ENCODE results near the gene EPHA6. TPM values are rescaled to one million over a fixed set of nuclear protein-coding genes. Genes with fewer than 3 reads are reported as not detected.

Gene EPHA6
- total RNA-seq, 1 experiment from 2014 or later, result 3.6 TPM

GRCh38 chr3:97177242-97177641 lies 362.8 kb downstream of the EPHA6 start:
- no peak for DNase-seq
- BruUV-seq (replicated peaks), result no TSS peak
- ChIA-PET CTCF (no interaction called here), POLR2A (ENCODE audit: unreplicated experiment) (no interaction called here)
- no peaks in the 10 kb centered on the region for H3K27me3 ChIP-seq (ENCODE audit: low read length)
- H3K36me3 ChIP-seq (ENCODE audit: low read depth, low read length), result no peaks in the 10 kb centered on the region
- no peak overlapping the region for H3K27ac ChIP-seq (ENCODE audit: low read length)
- no peak for ATAC-seq
- H3K79me2 ChIP-seq (ENCODE audit: low read length), result no peaks in the 10 kb centered on the region
- no peak overlapping the region for H3K4me2 ChIP-seq (ENCODE audit: low read length)
- TF ChIP-seq EZH2 (IDR thresholded peaks at IDR 0.05; ENCODE audit: low read length, unreplicated experiment) (no peak), EZH2phosphoT487 (IDR thresholded peaks at IDR 0.05; ENCODE audit: borderline replicate concordance, low read length) (no peak), CTCF (conservative IDR thresholded peaks at IDR 0.05; ENCODE audit: low read depth, low read length) (no peak)
- H3K9me3 ChIP-seq (ENCODE audit: low read length), result no peaks in the 10 kb centered on the region; the same call in none of the 2 replicates
- no peaks in the 10 kb centered on the region for H4K20me1 ChIP-seq (ENCODE audit: low read length)
- no peaks in the 10 kb centered on the region for H3K9me2 ChIP-seq (replicated peaks; ENCODE audit: low read length)
- H2AFZ ChIP-seq (ENCODE audit: low read length), result no peak overlapping the region
- H3K4me1 ChIP-seq (ENCODE audit: insufficient read depth, low read length), result no peaks in the 10 kb centered on the region
- no peak overlapping the region for H3K4me3 ChIP-seq (ENCODE audit: low read length)
- no peaks in the 10 kb centered on the region for H3F3A ChIP-seq (ENCODE audit: low read length, unreplicated experiment)
- intact Hi-C loops (cut with micrococcal nuclease), result no loop called here
- H3K9ac ChIP-seq (ENCODE audit: low read length), result no peak overlapping the region

GRCh38 chr3:97181704-97182103 lies 367.3 kb downstream of the EPHA6 start:
- no TSS peak for BruUV-seq (replicated peaks)
- DNase-seq, result no peak
- no peak overlapping the region for H3K27ac ChIP-seq (ENCODE audit: low read length)
- TF ChIP-seq CTCF (conservative IDR thresholded peaks at IDR 0.05; ENCODE audit: low read depth, low read length) (no peak), EZH2 (IDR thresholded peaks at IDR 0.05; ENCODE audit: low read length, unreplicated experiment) (no peak), EZH2phosphoT487 (IDR thresholded peaks at IDR 0.05; ENCODE audit: borderline replicate concordance, low read length) (no peak)
- H3K79me2 ChIP-seq (ENCODE audit: low read length), result no peaks in the 10 kb centered on the region
- H4K20me1 ChIP-seq (ENCODE audit: low read length), result no peaks in the 10 kb centered on the region
- H3K4me3 ChIP-seq (ENCODE audit: low read length), result no peak overlapping the region
- no peaks in the 10 kb centered on the region for H3K27me3 ChIP-seq (ENCODE audit: low read length)
- H3K36me3 ChIP-seq (ENCODE audit: low read depth, low read length), result no peaks in the 10 kb centered on the region
- H2AFZ ChIP-seq (ENCODE audit: low read length), result no peak overlapping the region
- H3K4me2 ChIP-seq (ENCODE audit: low read length), result no peak overlapping the region
- no peak overlapping the region for H3K9ac ChIP-seq (ENCODE audit: low read length)
- no peaks in the 10 kb centered on the region for H3K9me2 ChIP-seq (replicated peaks; ENCODE audit: low read length)
- H3K4me1 ChIP-seq (ENCODE audit: insufficient read depth, low read length), result no peaks in the 10 kb centered on the region
- intact Hi-C loops (cut with micrococcal nuclease), result no loop called here
- no peak for ATAC-seq
- H3F3A ChIP-seq (ENCODE audit: low read length, unreplicated experiment), result no peaks in the 10 kb centered on the region
- peaks cover 6% of the 10 kb centered on the region; the same call in 1 of the 2 replicates for H3K9me3 ChIP-seq (ENCODE audit: low read length)
- CTCF ChIA-PET, result no interaction called here
- POLR2A ChIA-PET (ENCODE audit: unreplicated experiment), result no interaction called here

- Histone ChIP-seq H3K4me2 (ENCODE audit: low read length) (no peak overlapping the region), H2AFZ (ENCODE audit: low read length) (no peak overlapping the region), H3K27ac (ENCODE audit: low read length) (no peak overlapping the region), H3K79me2 (ENCODE audit: low read length) (no peaks in the 10 kb centered on the region), H3K9ac (ENCODE audit: low read length) (no peak overlapping the region), H3F3A (ENCODE audit: low read length, unreplicated experiment) (no peaks in the 10 kb centered on the region), H3K27me3 (ENCODE audit: low read length) (no peaks in the 10 kb centered on the region), H3K9me2 (replicated peaks; ENCODE audit: low read length) (no peaks in the 10 kb centered on the region), H3K36me3 (ENCODE audit: low read depth, low read length) (no peaks in the 10 kb centered on the region), H3K4me3 (ENCODE audit: low read length) (no peak overlapping the region), H4K20me1 (ENCODE audit: low read length) (no peaks in the 10 kb centered on the region), H3K9me3 (ENCODE audit: low read length) (0 out of 2 replicates have a peak, but pooled peaks cover 6% of the 10 kb centered on the region), H3K4me1 (ENCODE audit: insufficient read depth, low read length) (no peaks in the 10 kb centered on the region)
- no TSS peak for BruUV-seq (replicated peaks)
- POLR2A ChIA-PET (ENCODE audit: unreplicated experiment), result no interaction called here
- TF ChIP-seq CTCF (conservative IDR thresholded peaks at IDR 0.05; ENCODE audit: low read depth, low read length) (no peak), EZH2phosphoT487 (IDR thresholded peaks at IDR 0.05; ENCODE audit: borderline replicate concordance, low read length) (no peak), EZH2 (IDR thresholded peaks at IDR 0.05; ENCODE audit: low read length, unreplicated experiment) (no peak)
- DNase-seq (no peak), ATAC-seq (no peak)
- intact Hi-C loops (cut with micrococcal nuclease), result no loop called here
- CTCF ChIA-PET, result no interaction called here
Measured at GRCh38 chr3:97187771-97188170, 373.4 kb downstream of the EPHA6 start.
